ENCODE results near the gene CHST11.

CHST11 gene

GRCh38 chr12:104708891-104709290 lies 252.1 kb downstream of the CHST11 start:
- DNase-seq: no peak

- no peak for DNase-seq
These were observed 253.1 kb downstream of the CHST11 start for GRCh38 chr12:104709692-104710435.

DNA sequence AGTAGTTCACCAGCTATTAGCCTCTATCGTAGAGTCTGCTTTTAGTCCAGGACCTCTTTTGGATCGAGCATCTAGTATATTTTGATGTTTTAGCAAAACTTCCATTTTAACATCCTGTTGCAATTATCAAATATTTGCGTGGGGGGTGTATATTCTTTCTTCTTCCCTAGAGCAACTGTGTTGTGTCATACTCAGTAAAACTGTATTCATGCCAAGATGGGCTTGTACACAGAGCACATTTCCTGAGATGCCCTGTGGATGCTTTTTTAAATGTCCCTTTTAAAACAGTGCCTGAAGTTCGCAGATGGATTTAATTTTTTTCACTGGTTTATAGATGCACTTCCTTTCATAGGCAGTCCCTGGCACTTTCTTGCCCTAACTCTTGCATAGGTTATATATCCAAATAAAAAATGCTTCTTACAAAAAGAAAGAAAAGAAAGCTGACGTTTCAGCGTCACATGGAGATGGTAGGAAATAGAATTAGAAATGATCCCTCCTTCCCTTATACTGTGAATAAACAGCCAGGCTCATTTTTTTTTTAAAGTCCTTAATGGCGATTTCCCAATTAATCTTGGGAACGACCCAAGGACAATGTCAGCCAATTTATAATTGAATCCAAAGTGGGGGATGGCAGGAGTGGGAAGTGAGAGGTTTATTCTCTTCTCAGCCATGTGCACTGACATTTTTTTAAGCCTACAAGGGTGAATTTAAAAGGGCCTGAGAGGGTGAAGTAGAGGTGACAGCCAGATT lies 254.4 kb downstream of the CHST11 start:
- no peak for DNase-seq

DNA sequence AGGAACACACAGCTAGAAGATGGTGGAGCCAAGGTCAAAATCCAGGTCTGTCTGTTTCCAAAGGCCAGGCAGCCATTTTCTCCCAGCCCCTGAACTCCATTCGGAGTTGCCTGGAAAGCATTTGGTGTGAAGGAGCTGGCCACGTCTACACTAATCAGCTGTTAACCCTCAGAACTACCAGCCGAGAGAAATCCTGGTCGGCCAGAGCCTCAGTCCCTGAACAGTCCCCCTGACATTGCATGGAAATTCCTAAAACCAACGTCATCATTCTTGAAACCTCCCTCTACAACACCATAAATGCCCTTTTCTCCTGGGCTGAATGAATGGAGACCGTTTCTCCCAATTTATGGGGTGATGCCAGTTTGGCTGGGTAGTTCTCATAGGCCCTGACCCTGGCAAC lies 255.7 kb downstream of the CHST11 start:
- no peak for DNase-seq

DNA sequence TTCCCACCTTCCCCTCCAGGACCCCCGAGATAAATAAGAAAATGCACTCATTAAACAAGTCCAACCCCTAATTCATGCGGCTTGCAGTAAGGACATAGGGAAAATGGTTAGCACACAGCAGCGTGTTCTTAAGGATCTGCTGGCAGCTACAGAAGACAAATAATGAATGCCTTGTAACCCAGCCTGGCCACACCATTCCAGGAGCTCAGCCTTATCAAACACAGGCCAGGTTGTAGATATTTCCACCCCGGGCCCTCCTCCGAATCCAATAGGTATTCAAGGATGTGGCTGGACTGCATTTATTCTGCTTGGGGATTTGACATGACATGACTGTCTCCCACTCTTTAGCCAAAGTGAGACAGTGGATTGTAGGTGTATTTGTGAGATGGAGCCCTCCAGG lies 256.2 kb downstream of the CHST11 start:
- DNase-seq: no peak

DNA sequence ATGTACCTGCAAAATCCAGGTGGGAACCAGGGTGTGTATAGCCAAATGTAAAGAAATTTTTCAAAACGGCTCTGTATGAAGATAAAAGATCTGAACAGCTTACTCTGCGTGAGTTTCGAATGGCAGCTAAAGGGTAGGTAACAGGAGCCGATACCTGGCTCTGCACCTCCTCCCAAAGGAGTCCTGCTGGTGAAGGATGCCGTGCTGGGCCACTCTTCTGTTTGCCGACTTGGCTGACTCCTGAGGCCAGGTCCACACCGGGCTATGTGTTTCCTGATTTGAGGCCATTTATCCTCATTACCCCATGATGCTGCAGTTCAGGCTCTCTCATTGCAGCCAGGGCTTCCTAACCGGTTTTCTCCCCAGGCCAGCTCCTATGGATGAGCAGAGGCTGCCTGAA lies 256.7 kb downstream of the CHST11 start:
- DNase-seq: no peak

DNA sequence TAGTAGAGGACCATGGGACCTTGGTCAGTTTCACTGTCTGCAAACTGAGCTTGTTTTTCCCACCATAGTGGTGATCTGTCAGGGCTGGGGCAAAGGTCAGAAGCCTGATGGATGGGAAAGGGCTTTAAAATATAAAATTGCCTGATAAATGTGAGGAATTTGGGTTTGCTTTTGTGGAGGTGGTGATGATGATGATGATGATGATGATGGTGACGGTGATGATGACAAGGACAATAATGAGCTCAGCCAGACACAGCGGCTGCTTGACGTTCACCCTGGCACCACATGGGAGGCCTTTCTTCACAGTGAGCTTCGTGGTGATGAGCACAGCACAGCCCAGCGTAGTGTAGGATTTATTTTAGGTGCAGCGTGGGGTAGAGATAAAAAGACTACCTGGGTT lies 257.6 kb downstream of the CHST11 start:
- DNase-seq: no peak

- no peak for DNase-seq
These were observed 259.4 kb downstream of the CHST11 start for GRCh38 chr12:104716172-104716571.

GRCh38 chr12:104718304-104718929 lies 261.7 kb downstream of the CHST11 start:
- peak; percentile 19 for DNase-seq

- DNase-seq: no peak
These were observed 263.1 kb downstream of the CHST11 start for GRCh38 chr12:104719700-104720338.

DNA sequence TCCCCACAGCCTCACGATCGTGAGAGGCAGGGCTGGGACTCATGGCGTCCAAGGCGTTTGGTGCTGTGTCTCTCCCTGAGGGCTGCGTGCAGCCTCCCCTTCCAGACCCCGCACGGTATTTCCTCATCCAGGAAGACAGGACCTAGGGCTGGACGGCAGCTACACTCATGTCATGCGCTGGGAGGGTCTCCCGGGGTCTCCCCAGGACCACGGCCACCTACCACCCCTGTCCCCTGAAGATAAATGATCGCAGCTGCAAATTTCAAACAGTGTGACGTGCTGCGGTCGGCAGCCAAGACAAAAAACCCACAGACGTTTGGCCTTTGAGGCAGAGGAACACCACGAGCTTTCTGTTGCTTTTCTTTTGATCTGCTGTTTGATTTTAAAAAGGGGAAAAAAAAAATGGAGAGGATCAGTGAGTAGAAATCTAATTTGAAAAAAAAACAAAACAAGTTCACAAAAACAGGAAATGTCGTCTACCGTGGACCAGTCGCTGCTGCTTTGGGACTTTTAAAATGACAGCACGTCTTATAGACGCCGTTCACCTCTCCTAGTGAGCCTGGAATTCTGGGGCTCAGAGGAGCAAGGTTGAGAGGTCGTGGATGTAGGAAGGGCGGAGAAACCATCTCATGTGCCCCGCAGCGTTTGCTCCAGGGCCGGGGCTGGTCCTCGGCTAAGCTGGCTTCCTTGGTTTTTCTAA lies 263.7 kb downstream of the CHST11 start:
- DNase-seq: no peak

DNA sequence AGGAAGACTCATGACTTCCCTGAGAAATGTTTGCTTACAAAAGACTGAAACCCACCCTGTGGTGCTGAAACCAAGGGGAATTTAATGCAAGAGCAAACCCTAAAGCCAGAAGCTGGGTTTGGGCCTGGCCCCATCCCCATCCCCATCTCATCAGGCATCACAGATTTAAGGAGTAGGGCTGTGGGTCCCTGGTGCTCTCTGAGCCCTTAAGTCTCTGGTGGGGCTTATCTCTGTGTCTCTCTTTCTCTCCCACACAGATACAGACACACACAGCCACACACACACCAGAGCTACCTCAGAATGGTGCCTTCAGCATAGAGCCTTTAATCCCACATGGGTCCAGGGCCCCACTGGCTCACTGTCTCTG lies 264.3 kb downstream of the CHST11 start:
- no peak for DNase-seq

DNA sequence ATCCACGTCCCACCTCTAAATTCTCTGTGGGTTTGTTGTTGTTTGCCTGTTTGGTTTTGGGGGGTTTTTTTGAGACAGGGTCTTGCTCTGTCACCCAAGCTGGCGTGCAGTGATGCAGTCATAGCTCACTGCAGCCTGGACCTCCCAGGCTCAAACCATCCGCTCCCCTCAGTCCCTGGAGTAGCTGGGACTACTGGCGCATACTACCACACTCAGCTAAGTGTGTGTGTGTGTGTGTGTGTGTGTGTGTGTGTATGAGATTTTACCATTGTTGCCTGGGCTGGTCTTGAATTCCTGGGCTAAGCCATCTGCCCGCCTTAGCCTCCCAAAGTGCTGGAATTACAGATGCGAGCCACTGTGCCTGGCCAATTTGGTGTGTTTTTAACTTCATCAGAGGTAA lies 265.2 kb downstream of the CHST11 start:
- DNase-seq: no peak

GRCh38 chr12:104722601-104723534 lies 266.1 kb downstream of the CHST11 start:
- peak; percentile 32 for DNase-seq

DNA sequence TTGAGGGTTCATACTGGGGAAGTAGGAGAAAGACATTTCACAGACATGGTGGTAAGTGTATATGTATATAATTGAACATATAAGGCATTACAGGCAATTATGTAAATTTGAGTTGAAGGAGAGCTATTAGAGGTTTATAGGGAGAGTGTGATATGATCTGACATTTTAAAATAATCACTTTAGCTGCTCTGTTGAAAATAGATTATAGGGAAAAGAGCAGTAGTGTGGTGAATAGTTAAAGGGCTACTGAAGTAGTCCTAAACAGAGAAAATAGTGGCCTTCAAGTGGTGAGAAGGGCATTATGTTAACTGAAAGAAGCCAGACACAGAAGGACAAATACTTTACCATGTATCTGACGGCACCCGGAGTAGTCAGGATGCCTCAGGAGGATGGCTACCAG lies 267.1 kb downstream of the CHST11 start:
- no peak for DNase-seq

DNA sequence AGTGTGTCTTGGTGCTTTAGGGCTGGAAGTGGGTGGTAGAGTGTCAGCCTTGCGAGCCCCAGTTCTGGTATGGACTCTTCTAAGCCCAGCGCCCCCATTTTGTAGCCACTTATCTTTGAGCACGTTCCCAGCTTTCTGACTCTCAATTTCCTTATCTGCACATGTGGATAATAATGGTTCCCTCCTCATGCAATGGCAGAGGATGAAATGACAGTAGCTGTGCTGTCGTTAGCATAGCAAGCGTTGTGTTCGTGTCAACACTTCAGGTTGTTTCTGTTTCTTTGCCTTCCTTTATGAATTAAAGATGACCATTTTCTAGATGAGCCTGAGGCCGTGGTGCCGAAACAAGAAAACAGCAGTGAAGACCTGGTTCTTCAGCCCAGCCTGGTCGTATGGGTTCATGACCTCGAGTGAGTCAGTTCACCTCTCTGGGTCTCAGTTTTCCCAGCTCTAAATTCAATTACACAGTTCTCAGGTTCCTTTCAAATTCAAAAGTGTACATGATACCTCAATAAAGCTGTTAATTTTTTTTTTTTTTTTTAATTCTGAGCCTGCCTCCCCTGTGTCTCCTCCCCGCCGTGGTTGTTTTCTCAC lies 268.3 kb downstream of the CHST11 start:
- no peak for DNase-seq

- no peak for DNase-seq
These were observed 268.9 kb downstream of the CHST11 start for GRCh38 chr12:104725610-104726009.

GRCh38 chr12:104727726-104728465 lies 271.1 kb downstream of the CHST11 start:
- no peak for DNase-seq

DNA sequence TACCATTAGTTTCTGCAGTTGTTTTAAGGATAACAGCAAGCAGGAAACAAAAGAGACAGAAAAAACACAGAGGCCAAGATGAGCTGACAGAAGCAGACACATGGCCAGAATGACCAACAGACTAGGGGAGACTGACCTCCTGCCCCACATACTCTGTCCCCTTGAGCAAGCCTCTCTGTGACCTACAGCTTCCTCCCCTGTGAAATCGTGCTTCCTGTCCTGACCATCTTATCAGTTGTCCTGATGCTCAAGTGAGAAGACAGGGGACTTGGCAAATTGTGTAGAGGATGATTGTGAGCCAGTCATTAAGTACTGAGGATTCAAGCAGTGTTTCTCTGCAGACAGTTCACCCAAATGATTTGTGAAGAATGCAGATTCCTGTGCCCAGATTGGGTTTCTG lies 272.3 kb downstream of the CHST11 start:
- no peak for DNase-seq

GRCh38 chr12:104729610-104730446 lies 273.1 kb downstream of the CHST11 start:
- no peak for DNase-seq
